SU-DHL-6 (cell line): ENCODE measurements around the gene COL6A1.

ENCODE experiments used
- H2AFZ ChIP-seq: fragments of 200-600 bp; sonication (generic); 2 replicates; pipeline ENCODE4 v1.6.1; 2014; ENCODE audit warnings: low read depth, mild to moderate bottlenecking, moderate library complexity, mixed read lengths, antibody characterized with exemption, low read length; ENCODE audit not compliant: severe bottlenecking
- H3F3A ChIP-seq: fragments of 200-600 bp; shearing (Covaris generic); 2 replicates; pipeline ENCODE4 v1.6.0; 2016; ENCODE audit warnings: antibody characterized with exemption, mild to moderate bottlenecking; ENCODE audit not compliant: insufficient read depth
- H3K27ac ChIP-seq: fragments of 200-600 bp; sonication (generic); 2 replicates; pipeline ENCODE4 v1.5.1; 2016; ENCODE audit warnings: low read depth, mild to moderate bottlenecking, low read length, moderate library complexity, mixed read lengths
- H3K27me3 ChIP-seq: fragments of 200-600 bp; sonication (generic), shearing (Covaris generic); 2 replicates; pipeline ENCODE4 v1.6.0; 2014; ENCODE audit warnings: mild to moderate bottlenecking, low read length
- H3K36me3 ChIP-seq: fragments of 200-600 bp; sonication (generic); 2 replicates; pipeline ENCODE4 v1.6.1; 2014; ENCODE audit warnings: mild to moderate bottlenecking, low read length, mixed read lengths
- H3K4me2 ChIP-seq: fragments of 300-600, 200-600 bp; shearing (Covaris generic), sonication (generic); 2 replicates; pipeline ENCODE4 v1.6.0; 2014; ENCODE audit warnings: low read length, low read depth, mild to moderate bottlenecking; ENCODE audit not compliant: poor library complexity, severe bottlenecking
- H3K4me3 ChIP-seq: fragments of 200-600 bp; sonication (generic); 2 replicates; pipeline ENCODE4 v1.5.1; 2014; ENCODE audit warnings: antibody characterized with exemption, low read length, mild to moderate bottlenecking, mixed read lengths; ENCODE audit not compliant: insufficient read depth, poor library complexity, severe bottlenecking
- H3K79me2 ChIP-seq: fragments of 200-600 bp; sonication (generic); 2 replicates; pipeline ENCODE4 v1.6.1; 2014; ENCODE audit warnings: mild to moderate bottlenecking, low read length, moderate library complexity; ENCODE audit not compliant: insufficient read depth
- H3K9ac ChIP-seq: fragments of 200-600 bp; sonication (generic); 2 replicates; pipeline ENCODE4 v1.7.0; 2014; ENCODE audit warnings: mild to moderate bottlenecking, low read length
- H3K9me2 ChIP-seq: fragments of 200-600 bp; sonication (generic); replicated peaks from 2 replicates; pipeline ENCODE4 v1.6.1; 2014; ENCODE audit warnings: low read length; ENCODE audit not compliant: insufficient read depth
- H3K9me3 ChIP-seq: fragments of 200-600 bp; sonication (generic); 2 replicates; pipeline ENCODE4 v1.6.1; 2014; ENCODE audit warnings: low read length, mixed read lengths; ENCODE audit not compliant: insufficient read depth
- H4K20me1 ChIP-seq: fragments of 200-600 bp; sonication (generic); 2 replicates; pipeline ENCODE4 v1.6.1; 2014; ENCODE audit warnings: low read depth, mild to moderate bottlenecking, antibody characterized with exemption, low read length, moderate library complexity, mixed read lengths
- EZH2phosphoT487 ChIP-seq: fragments of 200-600 bp; sonication (generic), shearing (Covaris generic); conservative IDR thresholded peaks from 2 replicates; pipeline ENCODE4 v1.6.1; 2018; ENCODE audit warnings: mild to moderate bottlenecking, antibody characterized with exemption, low read length, moderate library complexity, mixed read lengths
- TF ChIP-seq, protein P1 (sequence below): fragments of 200-600 bp; sonication (generic); IDR thresholded peaks from one replicate; pipeline ENCODE4 v1.5.1; 2017; ENCODE audit warnings: antibody characterized with exemption, mild to moderate bottlenecking, low read length, moderate library complexity; ENCODE audit not compliant: insufficient read depth, poor library complexity, severe bottlenecking

COL6A1 gene

GRCh38 chr21:45944601-45945000 lies 37.0 kb upstream of the COL6A1 start:
- Histone ChIP-seq H3K4me2 (no peak overlapping the region), H3K27me3 (no peaks in the 10 kb centered on the region), H3K9me3 (no peaks in the 10 kb centered on the region), H3K79me2 (no peaks in the 10 kb centered on the region), H3K9me2 (no peaks in the 10 kb centered on the region), H2AFZ (no peak overlapping the region), H3K36me3 (no peaks in the 10 kb centered on the region), H4K20me1 (no peaks in the 10 kb centered on the region), H3K27ac (no peak overlapping the region), H3F3A (no peaks in the 10 kb centered on the region), H3K9ac (no peak overlapping the region), H3K4me3 (no peak overlapping the region)
- no peak for TF ChIP-seq EZH2phosphoT487
- TF ChIP-seq, protein P1, sequence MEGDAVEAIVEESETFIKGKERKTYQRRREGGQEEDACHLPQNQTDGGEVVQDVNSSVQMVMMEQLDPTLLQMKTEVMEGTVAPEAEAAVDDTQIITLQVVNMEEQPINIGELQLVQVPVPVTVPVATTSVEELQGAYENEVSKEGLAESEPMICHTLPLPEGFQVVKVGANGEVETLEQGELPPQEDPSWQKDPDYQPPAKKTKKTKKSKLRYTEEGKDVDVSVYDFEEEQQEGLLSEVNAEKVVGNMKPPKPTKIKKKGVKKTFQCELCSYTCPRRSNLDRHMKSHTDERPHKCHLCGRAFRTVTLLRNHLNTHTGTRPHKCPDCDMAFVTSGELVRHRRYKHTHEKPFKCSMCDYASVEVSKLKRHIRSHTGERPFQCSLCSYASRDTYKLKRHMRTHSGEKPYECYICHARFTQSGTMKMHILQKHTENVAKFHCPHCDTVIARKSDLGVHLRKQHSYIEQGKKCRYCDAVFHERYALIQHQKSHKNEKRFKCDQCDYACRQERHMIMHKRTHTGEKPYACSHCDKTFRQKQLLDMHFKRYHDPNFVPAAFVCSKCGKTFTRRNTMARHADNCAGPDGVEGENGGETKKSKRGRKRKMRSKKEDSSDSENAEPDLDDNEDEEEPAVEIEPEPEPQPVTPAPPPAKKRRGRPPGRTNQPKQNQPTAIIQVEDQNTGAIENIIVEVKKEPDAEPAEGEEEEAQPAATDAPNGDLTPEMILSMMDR, result no peak

DNA sequence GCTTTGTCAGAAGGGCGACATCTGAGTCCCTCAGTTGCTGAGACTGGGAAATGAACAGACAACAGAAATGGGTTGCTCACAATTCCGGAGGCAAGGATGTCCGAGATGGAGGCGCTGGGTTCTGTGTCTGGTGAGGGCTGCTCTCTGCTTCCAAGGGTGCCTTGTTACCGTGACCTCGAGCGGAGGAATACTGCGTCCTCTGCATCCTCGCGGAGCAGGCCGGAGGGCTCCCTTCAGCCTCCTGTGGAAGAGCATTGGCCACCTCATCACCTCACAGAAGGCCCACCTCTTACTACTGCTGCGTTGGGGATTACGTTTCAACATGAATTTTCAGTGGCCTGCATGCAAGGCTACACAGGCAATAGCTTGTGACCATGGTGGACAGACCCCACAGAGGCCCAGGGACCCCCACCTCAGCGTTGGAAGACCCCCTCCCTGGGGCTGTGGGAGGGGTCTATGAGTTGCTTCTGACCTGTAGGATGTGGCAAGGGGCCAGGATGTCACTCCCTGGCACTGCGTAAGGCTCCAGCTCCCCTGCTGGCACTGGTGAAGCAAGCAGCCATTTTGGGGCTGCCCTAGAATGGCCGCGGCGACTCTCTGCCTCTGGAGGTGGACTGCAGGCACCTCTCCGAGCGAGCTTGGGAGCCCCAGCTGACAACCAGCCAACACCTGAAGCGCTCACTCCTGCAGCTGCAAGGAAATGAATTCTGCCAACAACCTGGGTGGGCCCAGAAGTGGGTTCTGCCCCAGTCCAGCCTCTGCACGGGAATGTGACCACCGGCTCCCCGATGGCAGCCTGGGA lies 36.3 kb upstream of the COL6A1 start:
- H3F3A ChIP-seq, result no peaks in the 10 kb centered on the region
- H3K9me3 ChIP-seq, result no peaks in the 10 kb centered on the region
- H3K27me3 ChIP-seq, result no peaks in the 10 kb centered on the region
- H3K4me2 ChIP-seq, result no peak overlapping the region
- H4K20me1 ChIP-seq, result no peaks in the 10 kb centered on the region
- H3K79me2 ChIP-seq, result no peaks in the 10 kb centered on the region
- no peak overlapping the region for H3K4me3 ChIP-seq
- H3K9me2 ChIP-seq, result no peaks in the 10 kb centered on the region
- H3K27ac ChIP-seq, result no peak overlapping the region
- H3K36me3 ChIP-seq, result no peaks in the 10 kb centered on the region
- no peak overlapping the region for H2AFZ ChIP-seq
- TF ChIP-seq, protein P1, result no peak
- no peak for TF ChIP-seq EZH2phosphoT487
- H3K9ac ChIP-seq, result no peak overlapping the region

DNA sequence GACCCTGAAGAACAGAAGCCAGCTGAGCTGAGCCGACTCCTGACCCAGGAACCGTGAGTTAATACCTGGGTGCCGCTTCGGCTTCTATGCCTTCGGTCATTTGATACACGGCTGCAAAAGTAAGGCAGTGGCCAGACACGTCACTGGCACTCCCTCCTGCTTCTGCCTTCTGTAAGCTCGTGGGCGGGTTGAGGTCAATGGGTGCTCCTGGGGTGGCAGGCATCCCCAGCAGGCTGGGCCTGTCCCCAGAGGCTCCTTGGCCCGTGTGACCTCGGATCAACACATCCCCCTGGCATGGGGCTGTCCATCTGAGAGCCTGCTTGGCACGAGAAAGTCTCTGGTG lies 35.7 kb upstream of the COL6A1 start:
- Histone ChIP-seq H3K27me3 (no peaks in the 10 kb centered on the region), H3K79me2 (no peaks in the 10 kb centered on the region), H3K9ac (no peak overlapping the region), H3K9me3 (no peaks in the 10 kb centered on the region), H3K4me2 (no peak overlapping the region), H3K36me3 (no peaks in the 10 kb centered on the region), H4K20me1 (no peaks in the 10 kb centered on the region), H2AFZ (no peak overlapping the region), H3K27ac (no peak overlapping the region), H3K4me3 (no peak overlapping the region), H3F3A (no peaks in the 10 kb centered on the region), H3K9me2 (no peaks in the 10 kb centered on the region)
- TF ChIP-seq, protein P1, result no peak
- no peak for TF ChIP-seq EZH2phosphoT487
